Tibial nerve (tissue), 4 donors: ENCODE measurements around the gene LTF.

Source experiments
- CTCF ChIP-seq, 5 experiments: fragments of 200-600 bp in 3 of 5; fragments of 450-650 bp in 2 of 5; sonication (generic) in 3 of 5; IDR thresholded peaks; one replicate each; pipeline ENCODE4 v1.5.1; 2016 to 2019; ENCODE audit warnings: antibody characterized with exemption in 5 of 5, mild to moderate bottlenecking in 3 of 5, moderate library complexity in 2 of 5
- EP300 ChIP-seq, 2 donors: sonication (generic); formaldehyde crosslinking; IDR thresholded peaks; one replicate each; pipeline ENCODE4 v1.6.1; 2017; ENCODE audit warnings: antibody characterized with exemption in 2 of 2, mild to moderate bottlenecking in 1 of 2

GRCh38 chr3:46410669-46411068, 54.0 kb downstream of the LTF start:
- TF ChIP-seq CTCF (IDR thresholded peaks at IDR 0.05) (no peak), EP300 (IDR thresholded peaks at IDR 0.05) (no peak)
